GM10266 (cell line): ENCODE data around the gene C16orf96.

Experiments used
- DNase-seq: peaks from one replicate; pipeline ENCODE4 v3.0.0; 2012; ENCODE audit errors: extremely low spot score
- TF ChIP-seq, protein P1 (sequence below): IDR thresholded peaks from 2 replicates; pipeline ENCODE4 v1.5.1; 2012; ENCODE audit warnings: mild to moderate bottlenecking, low read depth; ENCODE audit not compliant: control insufficient read depth, insufficient read depth; ENCODE audit errors: missing control alignments

The C16orf96 gene

DNA sequence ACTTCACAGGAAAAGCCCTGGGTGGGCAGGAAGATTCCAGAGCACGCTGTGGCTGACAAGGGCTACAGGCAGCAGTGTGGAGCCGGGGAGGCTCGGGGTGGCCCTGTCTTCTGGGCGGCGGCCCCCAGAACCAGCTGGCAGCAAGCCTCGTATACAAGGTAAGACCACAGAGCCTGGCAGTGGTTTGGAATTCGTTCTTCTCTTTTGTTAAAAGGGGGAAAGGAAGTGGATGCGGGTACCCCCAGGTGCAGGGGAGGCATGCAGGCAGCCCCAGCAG, 52.5 kb downstream of the C16orf96 start:
- DNase-seq = no peak
- TF ChIP-seq, protein P1, sequence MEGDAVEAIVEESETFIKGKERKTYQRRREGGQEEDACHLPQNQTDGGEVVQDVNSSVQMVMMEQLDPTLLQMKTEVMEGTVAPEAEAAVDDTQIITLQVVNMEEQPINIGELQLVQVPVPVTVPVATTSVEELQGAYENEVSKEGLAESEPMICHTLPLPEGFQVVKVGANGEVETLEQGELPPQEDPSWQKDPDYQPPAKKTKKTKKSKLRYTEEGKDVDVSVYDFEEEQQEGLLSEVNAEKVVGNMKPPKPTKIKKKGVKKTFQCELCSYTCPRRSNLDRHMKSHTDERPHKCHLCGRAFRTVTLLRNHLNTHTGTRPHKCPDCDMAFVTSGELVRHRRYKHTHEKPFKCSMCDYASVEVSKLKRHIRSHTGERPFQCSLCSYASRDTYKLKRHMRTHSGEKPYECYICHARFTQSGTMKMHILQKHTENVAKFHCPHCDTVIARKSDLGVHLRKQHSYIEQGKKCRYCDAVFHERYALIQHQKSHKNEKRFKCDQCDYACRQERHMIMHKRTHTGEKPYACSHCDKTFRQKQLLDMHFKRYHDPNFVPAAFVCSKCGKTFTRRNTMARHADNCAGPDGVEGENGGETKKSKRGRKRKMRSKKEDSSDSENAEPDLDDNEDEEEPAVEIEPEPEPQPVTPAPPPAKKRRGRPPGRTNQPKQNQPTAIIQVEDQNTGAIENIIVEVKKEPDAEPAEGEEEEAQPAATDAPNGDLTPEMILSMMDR = no peak

DNA sequence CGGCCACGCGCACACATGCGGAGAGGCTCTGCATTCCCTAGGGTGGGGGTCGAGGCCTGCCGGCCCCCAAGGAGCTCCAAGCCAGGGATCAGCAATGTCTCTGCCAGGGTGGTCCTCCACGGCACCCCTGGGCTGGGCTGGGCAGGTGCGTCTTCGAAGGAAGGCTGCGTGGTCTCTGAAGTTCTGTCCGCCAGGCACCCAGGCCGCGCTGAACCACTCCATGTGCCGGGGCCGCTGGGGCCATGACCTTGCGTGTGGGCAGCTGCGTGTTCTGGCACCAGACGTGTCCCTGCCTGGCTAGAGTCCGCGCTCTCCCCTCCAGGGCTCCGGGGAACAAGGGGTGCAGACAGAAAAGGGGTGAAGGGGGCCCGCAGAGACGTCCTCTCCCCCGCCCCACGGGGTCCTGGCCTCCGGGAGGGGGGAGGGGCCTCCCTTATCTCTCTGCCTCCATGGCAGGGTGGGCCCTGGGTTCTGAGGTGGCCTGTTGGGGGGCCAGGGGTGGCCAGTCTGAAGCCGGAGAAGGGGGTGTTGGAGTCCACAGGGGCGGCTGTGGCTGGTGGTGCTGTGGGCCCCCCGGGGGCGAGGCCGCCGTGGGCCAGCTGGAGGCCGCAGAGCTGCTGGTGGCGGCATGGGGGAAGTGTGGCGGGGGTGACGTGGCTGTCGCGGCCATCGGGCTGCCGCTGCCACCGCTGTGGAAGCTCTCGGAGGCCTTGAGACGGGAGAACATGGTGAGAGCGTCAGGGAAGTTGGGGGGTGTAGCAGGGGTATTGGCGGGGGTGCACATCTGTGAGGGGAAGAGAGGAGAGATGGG, 53.3 kb downstream of the C16orf96 start:
- TF ChIP-seq, protein P1 = no peak
- DNase-seq = no peak

DNA sequence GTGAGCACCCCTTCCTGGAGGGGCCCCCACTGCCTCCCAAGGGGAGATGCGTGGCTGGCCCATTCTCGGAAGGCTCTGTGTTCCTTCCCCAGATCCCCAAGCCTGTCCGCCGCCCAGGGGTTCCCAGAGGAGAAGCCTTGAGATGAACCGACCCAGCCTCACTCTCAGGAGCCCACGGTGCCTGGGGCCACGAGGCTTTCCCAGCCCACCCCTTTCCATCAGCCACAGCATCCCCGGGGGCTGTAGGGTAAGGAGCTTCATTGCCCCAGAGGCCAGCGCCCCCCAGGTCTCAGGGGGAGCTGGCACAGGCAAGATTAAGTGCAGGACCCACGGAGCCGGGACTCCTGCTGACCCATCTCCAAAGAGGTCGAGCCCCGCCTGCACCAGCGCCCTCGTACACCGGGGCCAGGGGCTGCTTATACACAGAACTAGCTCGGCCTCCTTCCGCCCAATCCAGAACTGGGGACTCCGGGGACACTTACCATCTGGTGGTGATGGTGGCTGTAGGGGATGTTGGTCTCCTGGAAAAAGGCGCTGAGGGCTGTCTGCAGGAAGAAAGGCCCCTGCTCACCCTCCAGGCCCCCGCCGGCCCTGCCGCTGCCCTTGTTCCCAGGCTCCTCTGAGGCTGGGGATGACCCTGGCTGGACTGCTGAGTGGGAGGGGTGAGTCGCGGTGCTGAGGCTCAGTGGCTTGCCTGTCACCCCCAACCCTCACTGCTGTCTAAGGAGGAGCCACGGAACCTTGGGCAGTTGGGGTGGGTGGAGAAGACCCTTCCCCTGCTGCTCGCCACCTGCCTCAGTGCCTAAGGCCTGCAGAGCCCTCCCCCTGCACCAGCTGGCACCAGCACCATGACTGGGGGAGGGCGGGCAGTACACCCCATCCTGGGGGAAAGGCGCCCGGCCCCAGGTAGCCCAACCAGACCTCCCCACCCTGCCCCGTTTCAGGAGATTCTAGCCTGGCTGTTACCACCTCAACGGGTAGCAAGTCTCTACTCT, 54.2 kb downstream of the C16orf96 start:
- DNase-seq = no peak
- TF ChIP-seq, protein P1 = no peak

DNA sequence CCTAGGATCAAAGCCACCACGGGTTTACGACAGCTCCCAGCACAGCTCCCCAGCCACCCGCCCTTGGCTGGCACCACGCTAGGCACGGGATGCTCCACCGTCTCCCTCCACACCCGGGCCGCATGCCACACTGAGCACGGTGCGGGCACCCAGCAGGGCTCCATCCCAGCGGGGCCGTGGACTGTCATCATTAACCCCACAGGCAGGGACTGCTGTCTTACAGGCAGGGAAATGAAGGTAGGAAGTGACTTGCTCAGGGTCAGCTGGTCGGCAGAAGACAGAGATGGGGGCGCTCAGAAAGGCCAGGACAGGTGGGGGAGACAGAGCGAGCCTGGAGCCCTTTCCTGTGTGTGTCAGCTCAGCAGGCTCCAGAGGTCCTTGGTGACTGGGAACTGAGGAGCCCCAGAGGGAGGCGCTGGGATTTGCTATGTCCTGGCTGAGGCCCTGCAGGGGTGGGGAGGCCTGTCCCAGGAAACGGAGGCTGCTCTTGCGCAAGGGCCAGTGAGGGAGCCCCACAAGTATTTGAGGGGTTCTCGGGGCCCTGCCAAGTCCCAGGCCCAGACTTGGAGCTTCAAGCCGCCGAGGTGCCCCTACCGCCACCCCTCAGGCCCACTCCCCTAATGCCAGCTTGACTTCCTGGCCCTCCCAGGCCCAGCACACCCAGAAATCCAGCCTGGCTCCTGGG, 55.3 kb downstream of the C16orf96 start:
- no peak for DNase-seq

DNA sequence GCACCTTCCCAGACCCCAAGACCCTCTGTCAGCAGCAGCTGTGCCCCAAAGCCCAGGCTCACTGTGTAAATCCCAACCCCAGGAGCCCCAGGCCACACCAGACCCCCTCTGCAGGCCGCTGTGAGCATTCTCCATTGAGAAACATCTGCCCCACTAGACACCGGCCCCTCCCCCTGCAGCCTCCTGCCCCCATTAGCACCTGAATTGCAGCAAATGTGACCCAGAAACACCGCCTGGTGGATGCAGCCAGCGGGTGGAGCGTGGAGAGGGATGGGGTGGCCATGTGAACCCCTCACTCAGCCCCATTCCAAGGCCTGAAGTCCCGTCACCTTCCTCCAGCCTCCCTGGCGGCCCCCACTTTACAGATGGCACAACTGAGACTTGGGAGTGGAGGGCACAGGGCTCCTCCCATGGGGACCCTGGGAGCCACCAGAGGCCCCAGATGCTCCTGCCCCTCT, 56.4 kb downstream of the C16orf96 start:
- TF ChIP-seq, protein P1 = no peak
- DNase-seq = no peak

More for the DNA sequence above, 55.3 kb downstream of the C16orf96 start:
- TF ChIP-seq, protein P1 = no peak

DNA sequence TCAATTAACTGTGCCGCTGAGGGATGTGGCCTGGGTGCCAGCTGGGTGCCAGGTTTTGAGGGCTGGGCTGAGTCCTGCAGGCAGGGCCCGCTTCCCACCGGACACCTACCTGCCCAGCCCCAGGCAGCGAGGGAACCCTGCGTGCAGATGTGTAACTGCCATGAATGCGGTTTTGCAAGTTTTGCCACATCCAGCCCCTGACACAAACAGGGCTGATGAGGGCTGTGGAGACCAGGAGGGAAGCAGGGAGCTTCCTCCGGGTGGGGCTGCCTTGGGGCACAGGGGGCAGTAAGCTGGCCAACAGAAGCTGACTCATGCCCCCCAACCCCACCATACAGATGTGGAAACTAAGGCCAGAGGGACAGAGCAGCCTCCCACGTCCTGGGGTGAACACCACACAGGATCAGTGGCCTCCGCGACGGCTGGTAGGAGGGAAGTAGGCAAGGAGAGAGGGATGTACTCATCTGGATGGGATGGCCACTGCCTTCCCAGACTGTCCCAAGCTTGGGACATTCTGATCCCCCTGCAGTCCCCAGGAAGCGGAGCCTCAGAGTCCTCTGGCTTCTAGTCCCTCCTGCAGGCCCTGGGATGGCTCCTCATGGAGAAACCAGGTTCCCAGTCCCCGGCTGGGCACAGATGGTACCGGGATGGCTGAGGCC, 57.0 kb downstream of the C16orf96 start:
- TF ChIP-seq, protein P1 = no peak
- no peak for DNase-seq
